HepG2 (cell line): ENCODE measurements around the gene FKBP5. TPM values are rescaled to one million over a fixed set of nuclear protein-coding genes. Genes with fewer than 3 reads are reported as not detected.
A peak's percentile ranks its signal among the peaks of the same experiment; 100 is the strongest.

Source experiments
- ATAC-seq: fragments of 200-7000 bp; cut with Tn5 transposase; 3 replicates; pipeline ENCODE4 v1.9.1; 2020; ENCODE audit warnings: mild to moderate bottlenecking, moderate library complexity
- BruUV-seq: library from RNA; stranded (reverse); fragments of 400-500 nt; replicated peaks from 2 replicates; lab custom pipeline; 2021; lab: Mats Ljungman, UMichigan
- CTCF ChIA-PET: fragments of 300-600 bp; formaldehyde crosslinking; extraction: SDS; loops from one replicate; lab custom pipeline; 2021; ENCODE audit warnings: low total read pairs, inconsistent platforms, low intra/inter-chr PET ratio; lab: Yijun Ruan, JAX
- POLR2A ChIA-PET: fragments of 350-600 bp; sonication (Branson Sonifier 250); formaldehyde crosslinking; loops from one replicate; lab custom pipeline; 2020; ENCODE audit warnings: antibody characterized with exemption, inconsistent platforms; lab: Yijun Ruan, JAX
- DNase-seq: peaks from one replicate; pipeline ENCODE4 v3.0.0-alpha.2; 2015; ENCODE audit warnings: low spot score
- FAIRE-seq: peaks from 3 replicates; lab custom pipeline; 2011; peaks lifted over from hg19 to GRCh38; lab: Jason Lieb, UNC
- H2AFZ ChIP-seq: one replicate; pipeline ENCODE4 v1.6.1; 2011; ENCODE audit warnings: low read length, inconsistent platforms
- H3K27ac ChIP-seq: fragments of 300-600 bp; 3 replicates; pipeline ENCODE4 v1.8.0; 2011; ENCODE audit warnings: mixed run types, mild to moderate bottlenecking, mixed read lengths, low read length, inconsistent platforms; ENCODE audit not compliant: insufficient read depth; ENCODE audit errors: extremely low read length
- H3K27me3 ChIP-seq, 2 experiments: fragments of 200-600 bp in 1 of 2; 2 replicates in 1 of 2; 3 replicates in 1 of 2; pipeline versions ENCODE4 v1.6.0 to v1.8.0; 2011; ENCODE audit warnings: low read length in 2 of 2, mild to moderate bottlenecking in 2 of 2, moderate library complexity in 2 of 2, inconsistent platforms in 1 of 2; ENCODE audit not compliant: insufficient read depth in 2 of 2, control insufficient read depth in 1 of 2
- H3K36me3 ChIP-seq, 2 experiments: fragments of 200-600 bp in 1 of 2; replicated peaks in 1 of 2; 2 replicates in 1 of 2; 3 replicates in 1 of 2; pipeline versions ENCODE4 v1.5.1 to v1.8.0; 2011; ENCODE audit warnings: low read length in 2 of 2, inconsistent platforms in 1 of 2; ENCODE audit not compliant: insufficient read depth in 2 of 2, control insufficient read depth in 1 of 2
- H3K4me1 ChIP-seq: 2 replicates; pipeline ENCODE4 v1.5.1; 2012; ENCODE audit warnings: low read length, inconsistent platforms; ENCODE audit not compliant: insufficient read depth
- H3K4me2 ChIP-seq: 2 replicates; pipeline ENCODE4 v1.6.0; 2011; ENCODE audit warnings: low read depth, low read length, inconsistent platforms
- H3K4me3 ChIP-seq, 3 experiments: fragments of 200-600 bp in 1 of 3; sonication (generic), shearing (Covaris generic) in 1 of 3; replicated peaks in 1 of 3; 2 replicates each; pipeline ENCODE4 v1.5.1; 2011 to 2016; ENCODE audit warnings: low read length in 3 of 3, inconsistent platforms in 2 of 3, low read depth in 2 of 3, mild to moderate bottlenecking in 2 of 3, control low read depth in 1 of 3, mixed read lengths in 1 of 3; ENCODE audit not compliant: insufficient read depth in 1 of 3
- H3K79me2 ChIP-seq: one replicate; pipeline ENCODE4 v1.6.1; 2011; ENCODE audit warnings: low read length, inconsistent platforms; ENCODE audit not compliant: insufficient read depth
- H3K9ac ChIP-seq: 2 replicates; pipeline ENCODE4 v1.6.0; 2011; ENCODE audit warnings: mild to moderate bottlenecking, low read depth, low read length, inconsistent platforms; ENCODE audit not compliant: insufficient read depth
- H3K9me3 ChIP-seq: 2 replicates; pipeline ENCODE4 v1.5.1; 2012; ENCODE audit warnings: mild to moderate bottlenecking, low read length
- H4K20me1 ChIP-seq: 2 replicates; pipeline ENCODE4 v1.6.0; 2011; ENCODE audit warnings: inconsistent platforms, mild to moderate bottlenecking, low read length, moderate library complexity; ENCODE audit not compliant: insufficient read depth
- ERF ChIP-seq: IDR thresholded peaks from 2 replicates; pipeline ENCODE4 v1.6.1; 2018; ENCODE audit warnings: missing biosample characterization, missing genetic modification reagents
- MAFK ChIP-seq, 2 experiments: IDR thresholded peaks in 1 of 2; conservative IDR thresholded peaks in 1 of 2; 2 replicates each; pipeline ENCODE4 v1.6.1; 2011; ENCODE audit warnings: improper control_type of control experiment in 2 of 2, low read length in 2 of 2
- ZNF12 ChIP-seq: sonication (generic); formaldehyde crosslinking; IDR thresholded peaks from 2 replicates; pipeline ENCODE4 v1.5.0; 2020; ENCODE audit warnings: missing genetic modification reagents
- ZNF232 ChIP-seq: sonication (generic); formaldehyde crosslinking; IDR thresholded peaks from 2 replicates; pipeline ENCODE4 v1.4.0; 2020; ENCODE audit warnings: missing genetic modification reagents, borderline replicate concordance
- ZNF382 ChIP-seq: sonication (generic); formaldehyde crosslinking; IDR thresholded peaks from 2 replicates; pipeline ENCODE4 v1.5.0; 2020; ENCODE audit warnings: missing genetic modification reagents, mild to moderate bottlenecking, borderline replicate concordance
- ZNF761 ChIP-seq: sonication (generic); formaldehyde crosslinking; conservative IDR thresholded peaks from 2 replicates; pipeline ENCODE4 v1.4.0; 2020; ENCODE audit warnings: mild to moderate bottlenecking, missing genetic modification reagents
- WGBS: methylation state at CpG from one replicate; pipeline ENCODE4 v1.1.6; 2017; ENCODE audit warnings: low lambda C conversion rate; 5-methylcytosine and 5-hydroxymethylcytosine counted together
- in situ Hi-C: cut with HindIII; loops from 2 replicates; pipeline ENCODE4 v1.10.0; 2017; ENCODE audit warnings: low pct_unique_long_range_greater_than_20kb; ENCODE audit not compliant: extremely low pct_ligation_motif_present
- intact Hi-C: fragments of 100-400 bp; cut with micrococcal nuclease; formaldehyde crosslinking; loops from one replicate; pipeline ENCODE4 v1.10.0; 2022; ENCODE audit not compliant: unreplicated experiment
- polyA plus RNA-seq, 8 experiments: library from polyadenylated mRNA; depleted of rRNA in 3 of 8; stranded (reverse) in 7 of 8; unstranded in 1 of 8; fragments of >200 nt; fragmentation: Illumina TruSeq in 4 of 8; extraction: Trizol in 4 of 8; gene quantifications; 2 replicates each; pipeline versions ENCODE4 v1.2.1 to v1.2.3, GENCODE V29; 2011 to 2016; ENCODE audit warnings: low read depth in 4 of 8, missing spikeins in 1 of 8, mixed read lengths in 1 of 8; ENCODE audit not compliant: insufficient read depth in 1 of 8
- total RNA-seq, 5 experiments: library from RNA; depleted of rRNA; stranded (reverse); fragments of >200 nt; fragmentation: Illumina TruSeq; extraction: Trizol; gene quantifications; 2 replicates each; pipeline ENCODE4 v1.2.3, GENCODE V29; 2016; ENCODE audit warnings: low read depth in 1 of 5
- TF ChIP-seq, protein P1 (sequence below): sonication (generic); formaldehyde crosslinking; IDR thresholded peaks from 2 replicates; pipeline ENCODE4 v1.4.0; 2020; ENCODE audit warnings: missing genetic modification reagents, mild to moderate bottlenecking, borderline replicate concordance
- TF ChIP-seq, protein P2 (sequence below): sonication (generic); formaldehyde crosslinking; IDR thresholded peaks from 2 replicates; pipeline ENCODE4 v1.9.0; 2021; ENCODE audit warnings: missing genetic modification reagents, borderline replicate concordance
- TF ChIP-seq, protein P3 (sequence below): sonication (generic); formaldehyde crosslinking; IDR thresholded peaks from 2 replicates; pipeline ENCODE4 v1.5.0; 2020; ENCODE audit warnings: missing genetic modification reagents
- TF ChIP-seq, protein P4 (sequence below): sonication (generic); formaldehyde crosslinking; IDR thresholded peaks from 2 replicates; pipeline ENCODE4 v1.4.0; 2020; ENCODE audit warnings: missing genetic modification reagents

The FKBP5 gene
- total and polyA plus RNA-seq, 2 of the 13 experiments (the other 11 are each of a cell fraction or from before 2014, with no cell fraction given) = 8.0 to 17.4 TPM

DNA sequence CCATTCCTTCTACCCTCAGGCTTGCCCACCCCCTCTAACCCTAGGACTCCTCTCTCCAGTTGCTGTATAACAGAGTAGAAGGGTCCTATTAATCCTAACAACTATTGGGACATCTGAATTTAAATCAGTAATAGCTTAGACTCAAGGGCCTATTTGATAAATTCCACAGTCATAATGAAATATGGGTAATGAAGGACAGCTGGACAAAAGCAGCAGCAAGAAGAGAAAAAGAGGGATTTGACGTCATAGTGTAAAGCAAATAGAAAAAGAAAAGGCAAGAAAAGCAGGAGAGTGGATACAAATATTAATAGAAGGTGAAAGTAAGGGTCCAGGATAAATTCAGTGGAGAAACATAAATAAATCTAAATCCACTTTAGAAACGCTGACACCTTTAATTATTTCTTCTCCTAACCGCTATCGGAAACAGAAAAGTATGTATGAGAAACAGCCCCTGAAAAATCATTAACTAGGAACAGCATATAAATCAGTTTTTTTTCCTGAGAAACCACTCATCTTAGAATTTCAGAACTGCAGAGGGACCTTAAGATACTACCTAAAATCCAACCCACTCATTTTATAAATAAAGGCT is 12.8 kb downstream of the FKBP5 start:
- intact Hi-C loops = no loop called here
- Histone ChIP-seq H3K4me1 (no peaks in the 10 kb centered on the region), H3K27me3 (no peaks in the 10 kb centered on the region), H3K36me3 (peaks cover under 1 to 4% of the 10 kb centered on the region in 2 experiments; a peak in 2 of 5 replicates), H2AFZ (no peak overlapping the region), H3K27ac (no peak overlapping the region), H3K4me2 (no peak overlapping the region), H3K4me3 (no peak overlapping the region), H3K9ac (no peak overlapping the region), H3K9me3 (no peaks in the 10 kb centered on the region), H3K79me2 (peaks cover 50% of the 10 kb centered on the region), H4K20me1 (no peaks in the 10 kb centered on the region)
- POLR2A ChIA-PET = no interaction called here
- no TSS peak for BruUV-seq
- in situ Hi-C loops = no loop called here
- WGBS = 99% methylated on average over 4 of the region's 4 CpGs
- ATAC-seq (no peak), FAIRE-seq (no peak), DNase-seq (no peak)
- CTCF ChIA-PET = no interaction called here
- TF ChIP-seq, protein P1, sequence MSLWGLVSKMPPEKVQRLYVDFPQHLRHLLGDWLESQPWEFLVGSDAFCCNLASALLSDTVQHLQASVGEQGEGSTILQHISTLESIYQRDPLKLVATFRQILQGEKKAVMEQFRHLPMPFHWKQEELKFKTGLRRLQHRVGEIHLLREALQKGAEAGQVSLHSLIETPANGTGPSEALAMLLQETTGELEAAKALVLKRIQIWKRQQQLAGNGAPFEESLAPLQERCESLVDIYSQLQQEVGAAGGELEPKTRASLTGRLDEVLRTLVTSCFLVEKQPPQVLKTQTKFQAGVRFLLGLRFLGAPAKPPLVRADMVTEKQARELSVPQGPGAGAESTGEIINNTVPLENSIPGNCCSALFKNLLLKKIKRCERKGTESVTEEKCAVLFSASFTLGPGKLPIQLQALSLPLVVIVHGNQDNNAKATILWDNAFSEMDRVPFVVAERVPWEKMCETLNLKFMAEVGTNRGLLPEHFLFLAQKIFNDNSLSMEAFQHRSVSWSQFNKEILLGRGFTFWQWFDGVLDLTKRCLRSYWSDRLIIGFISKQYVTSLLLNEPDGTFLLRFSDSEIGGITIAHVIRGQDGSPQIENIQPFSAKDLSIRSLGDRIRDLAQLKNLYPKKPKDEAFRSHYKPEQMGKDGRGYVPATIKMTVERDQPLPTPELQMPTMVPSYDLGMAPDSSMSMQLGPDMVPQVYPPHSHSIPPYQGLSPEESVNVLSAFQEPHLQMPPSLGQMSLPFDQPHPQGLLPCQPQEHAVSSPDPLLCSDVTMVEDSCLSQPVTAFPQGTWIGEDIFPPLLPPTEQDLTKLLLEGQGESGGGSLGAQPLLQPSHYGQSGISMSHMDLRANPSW (CRISPR knock-in tag) = no peak
- peak in 1 of 2 experiments; percentile 60; a peak in 2 of 4 replicates for TF ChIP-seq MAFK (conservative IDR thresholded peaks at IDR 0.05 in 1 of 2, IDR thresholded peaks at IDR 0.05 in 1 of 2; ENCODE audit: low read length in 2 of 2)

DNA sequence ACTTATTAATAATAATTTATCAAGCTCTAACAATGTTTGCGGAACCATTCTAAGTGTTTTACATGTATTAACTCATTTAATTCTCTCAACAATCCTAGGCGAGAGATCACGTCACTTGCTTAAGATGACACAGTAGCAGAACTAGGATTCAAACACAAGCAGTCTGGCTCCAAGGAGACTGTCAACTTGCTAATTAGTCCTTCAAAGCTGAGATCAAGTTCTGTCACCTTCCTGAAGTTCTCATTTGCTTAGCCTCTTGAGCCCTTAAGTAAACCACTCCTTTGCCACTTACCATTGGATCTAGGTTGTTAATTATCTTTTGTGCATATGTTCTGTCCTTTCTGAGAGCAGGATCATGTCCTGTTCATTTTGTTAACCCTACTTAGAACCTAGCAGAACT is 14.1 kb downstream of the FKBP5 start:
- in situ Hi-C loops (no loop called here), intact Hi-C loops (no loop called here)
- no peak overlapping the region for H3K4me3 ChIP-seq
- 99% methylated on average over 3 of the region's 3 CpGs for WGBS
- no peak overlapping the region for H3K4me2 ChIP-seq
- H3K27me3 ChIP-seq = no peaks in the 10 kb centered on the region
- ATAC-seq (no peak), DNase-seq (no peak), FAIRE-seq (no peak)
- CTCF ChIA-PET = no interaction called here
- POLR2A ChIA-PET = no interaction called here
- H3K79me2 ChIP-seq = peaks cover 44% of the 10 kb centered on the region
- H3K4me1 ChIP-seq = no peaks in the 10 kb centered on the region
- peaks cover 2 to 4% of the 10 kb centered on the region in 2 experiments; a peak in 2 of 5 replicates for H3K36me3 ChIP-seq
- no peaks in the 10 kb centered on the region for H3K9me3 ChIP-seq
- no peak overlapping the region for H2AFZ ChIP-seq
- no peak overlapping the region for H3K27ac ChIP-seq
- no TSS peak for BruUV-seq
- H3K9ac ChIP-seq = no peak overlapping the region
- no peaks in the 10 kb centered on the region for H4K20me1 ChIP-seq
- TF ChIP-seq, protein P2, sequence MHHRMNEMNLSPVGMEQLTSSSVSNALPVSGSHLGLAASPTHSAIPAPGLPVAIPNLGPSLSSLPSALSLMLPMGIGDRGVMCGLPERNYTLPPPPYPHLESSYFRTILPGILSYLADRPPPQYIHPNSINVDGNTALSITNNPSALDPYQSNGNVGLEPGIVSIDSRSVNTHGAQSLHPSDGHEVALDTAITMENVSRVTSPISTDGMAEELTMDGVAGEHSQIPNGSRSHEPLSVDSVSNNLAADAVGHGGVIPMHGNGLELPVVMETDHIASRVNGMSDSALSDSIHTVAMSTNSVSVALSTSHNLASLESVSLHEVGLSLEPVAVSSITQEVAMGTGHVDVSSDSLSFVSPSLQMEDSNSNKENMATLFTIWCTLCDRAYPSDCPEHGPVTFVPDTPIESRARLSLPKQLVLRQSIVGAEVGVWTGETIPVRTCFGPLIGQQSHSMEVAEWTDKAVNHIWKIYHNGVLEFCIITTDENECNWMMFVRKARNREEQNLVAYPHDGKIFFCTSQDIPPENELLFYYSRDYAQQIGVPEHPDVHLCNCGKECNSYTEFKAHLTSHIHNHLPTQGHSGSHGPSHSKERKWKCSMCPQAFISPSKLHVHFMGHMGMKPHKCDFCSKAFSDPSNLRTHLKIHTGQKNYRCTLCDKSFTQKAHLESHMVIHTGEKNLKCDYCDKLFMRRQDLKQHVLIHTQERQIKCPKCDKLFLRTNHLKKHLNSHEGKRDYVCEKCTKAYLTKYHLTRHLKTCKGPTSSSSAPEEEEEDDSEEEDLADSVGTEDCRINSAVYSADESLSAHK (CRISPR knock-in tag) = no peak
- TF ChIP-seq ZNF382 (CRISPR knock-in tag) (no peak), ZNF761 (CRISPR knock-in tag) (no peak), ZNF12 (CRISPR knock-in tag) (no peak), ZNF232 (no peak), ERF (CRISPR knock-in tag) (no peak)
- TF ChIP-seq, protein P3, sequence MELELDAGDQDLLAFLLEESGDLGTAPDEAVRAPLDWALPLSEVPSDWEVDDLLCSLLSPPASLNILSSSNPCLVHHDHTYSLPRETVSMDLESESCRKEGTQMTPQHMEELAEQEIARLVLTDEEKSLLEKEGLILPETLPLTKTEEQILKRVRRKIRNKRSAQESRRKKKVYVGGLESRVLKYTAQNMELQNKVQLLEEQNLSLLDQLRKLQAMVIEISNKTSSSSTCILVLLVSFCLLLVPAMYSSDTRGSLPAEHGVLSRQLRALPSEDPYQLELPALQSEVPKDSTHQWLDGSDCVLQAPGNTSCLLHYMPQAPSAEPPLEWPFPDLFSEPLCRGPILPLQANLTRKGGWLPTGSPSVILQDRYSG = no peak
- TF ChIP-seq, protein P4, sequence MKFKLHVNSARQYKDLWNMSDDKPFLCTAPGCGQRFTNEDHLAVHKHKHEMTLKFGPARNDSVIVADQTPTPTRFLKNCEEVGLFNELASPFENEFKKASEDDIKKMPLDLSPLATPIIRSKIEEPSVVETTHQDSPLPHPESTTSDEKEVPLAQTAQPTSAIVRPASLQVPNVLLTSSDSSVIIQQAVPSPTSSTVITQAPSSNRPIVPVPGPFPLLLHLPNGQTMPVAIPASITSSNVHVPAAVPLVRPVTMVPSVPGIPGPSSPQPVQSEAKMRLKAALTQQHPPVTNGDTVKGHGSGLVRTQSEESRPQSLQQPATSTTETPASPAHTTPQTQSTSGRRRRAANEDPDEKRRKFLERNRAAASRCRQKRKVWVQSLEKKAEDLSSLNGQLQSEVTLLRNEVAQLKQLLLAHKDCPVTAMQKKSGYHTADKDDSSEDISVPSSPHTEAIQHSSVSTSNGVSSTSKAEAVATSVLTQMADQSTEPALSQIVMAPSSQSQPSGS = no peak
